LNCaP clone FGC (cell line): Measurements from ENCODE around the gene ZCCHC24.

Experiments used
- DNase-seq: peaks from one replicate; pipeline ENCODE4 v3.0.0-alpha.2; 2011; ENCODE audit warnings: low read depth
- H3K4me3 ChIP-seq: 2 replicates; pipeline ENCODE4 v1.5.1; 2011; ENCODE audit warnings: mild to moderate bottlenecking, low read depth, low read length, control low read depth
- CTCF ChIP-seq: IDR thresholded peaks from 2 replicates; pipeline ENCODE4 v1.5.1; 2012; ENCODE audit warnings: mild to moderate bottlenecking; ENCODE audit not compliant: control insufficient read depth, insufficient read depth; ENCODE audit errors: extremely low read depth

ZCCHC24 gene

GRCh38 chr10:79358811-79359210 is 86.6 kb downstream of the ZCCHC24 start:
- no peak for DNase-seq

GRCh38 chr10:79357180-79357579 is 88.2 kb downstream of the ZCCHC24 start:
- no peak overlapping the region for H3K4me3 ChIP-seq
- DNase-seq: no peak
- TF ChIP-seq CTCF: no peak

More at GRCh38 chr10:79358811-79359210, 86.6 kb downstream of the ZCCHC24 start:
- no peak overlapping the region for H3K4me3 ChIP-seq
- TF ChIP-seq CTCF: no peak

- no peak for DNase-seq
- no peak for TF ChIP-seq CTCF
- no peak overlapping the region for H3K4me3 ChIP-seq
These were observed 89.3 kb downstream of the ZCCHC24 start for GRCh38 chr10:79356104-79356503.

- no peak for DNase-seq
- no peak for TF ChIP-seq CTCF
- no peak overlapping the region for H3K4me3 ChIP-seq
These were observed 89.9 kb downstream of the ZCCHC24 start for GRCh38 chr10:79355420-79356017.

- TF ChIP-seq CTCF: no peak
- DNase-seq: no peak
- no peak overlapping the region for H3K4me3 ChIP-seq
These were observed 90.8 kb downstream of the ZCCHC24 start for GRCh38 chr10:79354615-79355014.

- no peak overlapping the region for H3K4me3 ChIP-seq
- no peak for TF ChIP-seq CTCF
These were observed 91.3 kb downstream of the ZCCHC24 start for GRCh38 chr10:79354141-79354540.

GRCh38 chr10:79353726-79354125 is 91.7 kb downstream of the ZCCHC24 start:
- no peak overlapping the region for H3K4me3 ChIP-seq
- DNase-seq: no peak
- TF ChIP-seq CTCF: no peak

More at GRCh38 chr10:79354141-79354540, 91.3 kb downstream of the ZCCHC24 start:
- DNase-seq: no peak
